AG09309 (cell line): ENCODE measurements around the gene TMEM131.

Experiments
- DNase-seq: peaks from one replicate; pipeline ENCODE4 v3.0.0-alpha.2; 2010; ENCODE audit warnings: low read depth
- H3K4me3 ChIP-seq: 2 replicates; pipeline ENCODE4 v1.5.1; 2011; ENCODE audit warnings: mild to moderate bottlenecking, low read depth, low read length, moderate library complexity; ENCODE audit not compliant: control insufficient read depth
- CTCF ChIP-seq: IDR thresholded peaks from 2 replicates; pipeline ENCODE4 v1.5.1; 2011; ENCODE audit warnings: mild to moderate bottlenecking, low read depth, low read length, inconsistent platforms; ENCODE audit not compliant: insufficient read depth, control insufficient read depth; ENCODE audit errors: missing control alignments

Gene TMEM131

GRCh38 chr2:97910403-97911205, 85.1 kb downstream of the TMEM131 start:
- no peak overlapping the region for H3K4me3 ChIP-seq
- no peak for DNase-seq
- TF ChIP-seq CTCF: no peak

GRCh38 chr2:97908208-97908676, 87.5 kb downstream of the TMEM131 start:
- H3K4me3 ChIP-seq: no peak overlapping the region
- no peak for DNase-seq
- no peak for TF ChIP-seq CTCF

- no peak for TF ChIP-seq CTCF
- H3K4me3 ChIP-seq: no peak overlapping the region
- DNase-seq: no peak
Measured at GRCh38 chr2:97907369-97908100, 88.2 kb downstream of the TMEM131 start.

GRCh38 chr2:97906307-97906706, 89.4 kb downstream of the TMEM131 start:
- H3K4me3 ChIP-seq: no peak overlapping the region
- no peak for DNase-seq
- no peak for TF ChIP-seq CTCF

- no peak overlapping the region for H3K4me3 ChIP-seq
- no peak for TF ChIP-seq CTCF
- no peak for DNase-seq
Measured at GRCh38 chr2:97905294-97905693, 90.5 kb downstream of the TMEM131 start.

- no peak for DNase-seq
- no peak overlapping the region for H3K4me3 ChIP-seq
- no peak for TF ChIP-seq CTCF
Measured at GRCh38 chr2:97901862-97902261, 93.9 kb downstream of the TMEM131 start.
